Measurements from ENCODE around the gene CBFA2T3. TPM values are rescaled to one million over a fixed set of nuclear protein-coding genes. Genes with fewer than 3 reads are reported as not detected.

Gene CBFA2T3
- total and polyA plus RNA-seq, 2 donors: 11.2 to 19.1 TPM

DNA sequence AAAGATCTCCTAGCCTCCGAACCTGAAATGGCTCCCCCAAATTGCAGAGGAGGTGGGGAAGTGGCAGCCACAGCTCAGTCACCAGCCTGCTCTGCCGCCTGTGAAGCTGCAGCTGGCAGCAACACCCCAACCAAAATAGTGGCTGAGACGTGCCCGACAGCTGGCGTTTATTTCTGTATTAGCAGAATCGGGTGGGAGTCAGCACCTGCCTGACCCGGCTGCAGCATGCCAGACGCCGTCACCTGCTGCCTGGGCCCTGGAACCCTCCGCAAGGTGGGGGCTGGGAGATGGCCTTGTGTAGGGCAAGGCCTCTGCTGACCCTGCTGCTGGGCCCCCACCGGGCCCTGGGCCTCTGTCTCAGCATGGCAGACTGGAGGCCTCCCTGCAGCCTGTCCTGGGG, 93.1 kb downstream of the CBFA2T3 start:
- DNase-seq (ENCODE audit: low read depth in 6 of 9, low spot score in 9 of 9): no peak
- no peak overlapping the region for H3K27ac ChIP-seq (ENCODE audit: low read depth in 1 of 2, low read length in 1 of 2)
- peaks cover 0 to 4% of the 10 kb centered on the region in 2 donors for H3K4me1 ChIP-seq (ENCODE audit: control insufficient read depth in 2 of 2, insufficient read depth in 2 of 2, low read length in 2 of 2)
- peaks cover 0 to 4% of the 10 kb centered on the region in 2 donors for H3K9me3 ChIP-seq (ENCODE audit: control insufficient read depth in 2 of 2, insufficient read depth in 1 of 2, low read length in 1 of 2)
- H3K4me3 ChIP-seq (ENCODE audit: low read length in 2 of 2): no peak overlapping the region
- peaks cover 95 to 96% of the 10 kb centered on the region in 2 donors for H3K36me3 ChIP-seq (ENCODE audit: control insufficient read depth in 2 of 2, insufficient read depth in 2 of 2, low read length in 1 of 2)
- no peaks in the 10 kb centered on the region for H3K27me3 ChIP-seq (ENCODE audit: control insufficient read depth in 2 of 2, insufficient read depth in 1 of 2, low read length in 1 of 2)
- 96% methylated on average over 11 of the region's 11 CpGs for WGBS

DNA sequence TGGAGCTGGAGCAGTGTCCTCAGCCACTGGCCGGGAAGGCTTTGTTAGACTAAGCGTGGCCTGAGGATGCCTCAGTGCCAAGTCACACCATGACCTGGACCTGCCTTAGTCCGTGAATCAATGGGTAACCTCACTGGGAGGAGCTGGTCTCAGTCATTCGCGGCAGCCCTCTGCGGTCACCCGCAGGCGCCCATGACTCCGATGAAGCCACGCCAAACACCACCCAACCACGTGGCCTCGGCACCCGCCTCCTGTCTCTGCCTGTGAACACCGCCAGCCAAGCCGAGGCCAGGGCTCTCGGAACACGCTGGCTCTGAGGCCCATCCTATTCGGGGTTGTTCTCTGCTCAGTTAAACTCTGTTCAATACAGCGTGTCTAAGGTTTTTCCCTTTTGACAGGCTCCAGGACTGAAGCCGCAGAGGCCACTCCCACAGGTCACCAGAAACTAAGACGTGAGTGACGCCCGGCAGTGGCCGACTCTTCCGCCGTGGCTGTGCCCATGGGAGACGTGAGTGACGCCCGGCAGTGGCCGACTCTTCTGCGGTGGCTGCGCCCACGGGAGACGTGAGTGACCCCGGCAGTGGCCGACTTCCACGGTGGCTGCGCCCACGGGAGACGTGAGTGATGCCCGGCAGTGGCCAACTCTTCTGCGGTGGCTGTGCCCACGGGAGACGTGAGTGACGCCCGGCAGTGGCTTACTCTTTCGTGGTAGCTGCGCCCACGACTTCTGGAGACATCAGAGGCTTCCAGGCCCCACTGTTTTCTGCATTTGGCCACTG, 93.7 kb downstream of the CBFA2T3 start:
- H3K4me3 ChIP-seq (ENCODE audit: low read length in 2 of 2): no peak overlapping the region
- H3K27ac ChIP-seq (ENCODE audit: low read depth in 1 of 2, low read length in 1 of 2): no peak overlapping the region
- peaks cover 0 to 4% of the 10 kb centered on the region in 2 donors for H3K4me1 ChIP-seq (ENCODE audit: control insufficient read depth in 2 of 2, insufficient read depth in 2 of 2, low read length in 2 of 2)
- no peak for DNase-seq (ENCODE audit: low read depth in 6 of 9, low spot score in 9 of 9)
- 98% methylated on average over 49 of the region's 49 CpGs for WGBS
- no peaks in the 10 kb centered on the region for H3K27me3 ChIP-seq (ENCODE audit: control insufficient read depth in 2 of 2, insufficient read depth in 1 of 2, low read length in 1 of 2)
- peaks cover 97 to 98% of the 10 kb centered on the region in 2 donors for H3K36me3 ChIP-seq (ENCODE audit: control insufficient read depth in 2 of 2, insufficient read depth in 2 of 2, low read length in 1 of 2)
- H3K9me3 ChIP-seq (ENCODE audit: control insufficient read depth in 2 of 2, insufficient read depth in 1 of 2, low read length in 1 of 2): no peaks in the 10 kb centered on the region

DNA sequence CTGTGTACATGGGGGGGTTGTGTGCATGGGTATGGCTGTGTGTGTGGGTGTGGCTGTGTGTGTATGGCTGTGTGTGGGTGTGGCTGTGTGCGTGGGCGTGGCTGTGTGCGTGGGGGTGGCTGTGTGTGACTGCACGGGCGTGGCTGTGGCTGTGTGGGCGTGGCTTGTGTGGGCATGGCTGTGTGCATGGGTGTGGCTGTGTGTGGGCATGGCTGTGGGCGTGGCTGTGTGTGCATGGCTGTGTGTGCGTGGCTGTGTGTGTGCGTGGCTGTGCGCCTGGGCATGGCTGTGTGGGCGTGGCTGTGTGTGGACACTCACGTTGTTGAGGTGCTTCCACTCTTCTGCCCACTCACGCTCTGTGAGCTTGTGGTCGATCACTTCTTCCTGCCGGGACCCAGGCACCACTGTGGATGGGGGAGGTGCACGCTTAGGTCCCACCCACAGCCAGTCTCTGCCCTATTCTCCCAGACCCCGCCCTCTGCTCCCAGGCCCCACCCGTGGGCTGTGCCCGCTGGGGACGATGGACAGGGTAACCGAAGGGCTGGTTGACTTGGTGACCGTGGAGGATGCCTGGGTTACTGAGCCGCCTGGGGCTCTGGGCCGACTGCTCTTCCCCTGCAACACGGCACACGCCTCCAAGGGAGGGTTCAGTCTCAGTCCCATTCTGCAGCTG, 94.5 kb downstream of the CBFA2T3 start:
- 93% methylated on average over 26 of the region's 26 CpGs for WGBS
- H3K27ac ChIP-seq (ENCODE audit: low read depth in 1 of 2, low read length in 1 of 2): no peak overlapping the region
- peaks cover 0 to 4% of the 10 kb centered on the region in 2 donors for H3K4me1 ChIP-seq (ENCODE audit: control insufficient read depth in 2 of 2, insufficient read depth in 2 of 2, low read length in 2 of 2)
- no peaks in the 10 kb centered on the region for H3K9me3 ChIP-seq (ENCODE audit: control insufficient read depth in 2 of 2, insufficient read depth in 1 of 2, low read length in 1 of 2)
- no peak for DNase-seq (ENCODE audit: low read depth in 6 of 9, low spot score in 9 of 9)
- H3K36me3 ChIP-seq (ENCODE audit: control insufficient read depth in 2 of 2, insufficient read depth in 2 of 2, low read length in 1 of 2): peaks cover 98 to 99% of the 10 kb centered on the region in 2 donors
- H3K27me3 ChIP-seq (ENCODE audit: control insufficient read depth in 2 of 2, insufficient read depth in 1 of 2, low read length in 1 of 2): no peaks in the 10 kb centered on the region
- no peak overlapping the region for H3K4me3 ChIP-seq (ENCODE audit: low read length in 2 of 2)

GRCh38 chr16:88881675-88882357, 95.2 kb downstream of the CBFA2T3 start:
- Histone ChIP-seq H3K27me3 (ENCODE audit: control insufficient read depth in 2 of 2, insufficient read depth in 1 of 2, low read length in 1 of 2) (no peaks in the 10 kb centered on the region), H3K27ac (ENCODE audit: low read depth in 1 of 2, low read length in 1 of 2) (no peak overlapping the region), H3K4me1 (ENCODE audit: control insufficient read depth in 2 of 2, insufficient read depth in 2 of 2, low read length in 2 of 2) (peaks cover 0 to 4% of the 10 kb centered on the region in 2 donors), H3K4me3 (ENCODE audit: low read length in 2 of 2) (no peak overlapping the region), H3K36me3 (ENCODE audit: control insufficient read depth in 2 of 2, insufficient read depth in 2 of 2, low read length in 1 of 2) (peaks cover 97 to 100% of the 10 kb centered on the region in 2 donors), H3K9me3 (ENCODE audit: control insufficient read depth in 2 of 2, insufficient read depth in 1 of 2, low read length in 1 of 2) (no peaks in the 10 kb centered on the region)
- DNase-seq (ENCODE audit: low read depth in 6 of 9, low spot score in 9 of 9): no peak
- WGBS: 98% methylated on average over 27 of the region's 27 CpGs

DNA sequence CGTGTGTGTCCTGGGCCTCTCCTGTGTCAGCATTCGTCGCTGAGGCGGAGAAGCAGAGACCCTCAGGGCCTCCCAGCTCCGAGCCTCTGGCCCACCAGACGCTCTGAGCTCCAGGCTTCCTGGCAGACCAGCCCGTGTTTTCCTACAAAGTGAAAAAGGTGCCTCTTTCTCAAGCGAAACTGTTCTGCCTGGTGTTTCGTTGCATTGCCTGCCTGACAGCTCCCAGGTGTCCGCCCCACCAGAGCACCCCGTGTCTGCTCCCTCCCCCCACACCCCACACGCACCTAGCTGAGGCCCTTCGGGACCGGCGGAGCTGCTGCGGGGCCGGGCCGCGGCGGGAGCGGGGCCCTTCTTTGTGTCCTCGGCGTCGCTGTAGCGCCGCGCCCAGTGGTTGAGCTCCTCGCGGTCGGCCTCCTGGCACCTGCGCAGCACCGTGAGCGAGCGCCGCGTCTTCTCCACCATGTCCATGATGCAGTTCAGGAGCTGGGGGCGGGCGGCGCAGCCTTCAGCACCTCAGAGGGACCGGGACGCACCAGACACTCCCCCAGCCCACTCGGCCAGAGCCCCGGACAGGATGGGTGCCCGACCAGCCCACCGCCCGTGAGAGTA, 95.9 kb downstream of the CBFA2T3 start:
- no peak for DNase-seq (ENCODE audit: low read depth in 6 of 9, low spot score in 9 of 9)
- H3K36me3 ChIP-seq (ENCODE audit: control insufficient read depth in 2 of 2, insufficient read depth in 2 of 2, low read length in 1 of 2): peaks cover 97% of the 10 kb centered on the region in 2 donors
- H3K27me3 ChIP-seq (ENCODE audit: control insufficient read depth in 2 of 2, insufficient read depth in 1 of 2, low read length in 1 of 2): no peaks in the 10 kb centered on the region
- no peak overlapping the region for H3K4me3 ChIP-seq (ENCODE audit: low read length in 2 of 2)
- H3K4me1 ChIP-seq (ENCODE audit: control insufficient read depth in 2 of 2, insufficient read depth in 2 of 2, low read length in 2 of 2): peaks cover 0 to 4% of the 10 kb centered on the region in 2 donors
- WGBS: 95% methylated on average over 46 of the region's 46 CpGs
- no peaks in the 10 kb centered on the region for H3K9me3 ChIP-seq (ENCODE audit: control insufficient read depth in 2 of 2, insufficient read depth in 1 of 2, low read length in 1 of 2)
- H3K27ac ChIP-seq (ENCODE audit: low read depth in 1 of 2, low read length in 1 of 2): no peak overlapping the region

DNA sequence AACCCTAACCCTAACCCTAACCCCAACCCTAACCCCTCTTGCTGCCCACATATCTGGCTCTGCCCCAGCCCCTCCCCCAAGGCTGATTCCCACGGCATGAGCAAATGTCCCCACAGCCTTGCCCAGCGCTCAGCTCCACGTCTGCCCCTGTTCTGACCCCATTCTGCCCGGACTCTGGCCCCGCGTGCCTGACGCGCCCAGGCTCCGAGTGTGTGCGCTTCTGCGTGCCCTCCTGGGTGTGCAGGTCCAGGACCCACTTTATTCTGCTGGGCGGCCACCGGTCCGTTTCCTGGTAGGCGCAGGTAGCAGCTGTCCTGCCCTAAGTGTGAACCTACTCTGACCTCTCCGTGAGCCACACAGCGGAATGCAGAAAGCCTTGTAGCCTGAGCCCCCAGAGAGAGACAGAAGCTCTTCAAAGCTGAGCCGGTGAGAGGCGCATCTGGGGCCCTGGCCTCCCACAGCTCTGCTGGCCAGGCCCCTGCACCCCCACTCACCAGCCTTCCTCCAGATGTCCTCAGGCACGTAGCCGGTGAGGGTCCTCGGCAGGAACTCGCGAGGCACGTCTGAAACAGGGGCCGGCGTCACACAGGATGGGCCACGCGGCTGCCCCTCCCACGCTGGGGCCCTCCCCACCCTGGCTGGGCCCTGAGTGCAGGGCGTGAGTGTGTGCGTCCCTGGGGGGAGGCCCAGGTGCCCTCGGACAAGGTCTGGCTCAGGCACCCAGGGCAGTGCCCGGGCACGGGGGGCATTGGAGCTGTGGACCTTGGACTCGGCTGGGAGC, 96.6 kb downstream of the CBFA2T3 start:
- H3K27ac ChIP-seq (ENCODE audit: low read depth in 1 of 2, low read length in 1 of 2): no peak overlapping the region
- H3K4me1 ChIP-seq (ENCODE audit: control insufficient read depth in 2 of 2, insufficient read depth in 2 of 2, low read length in 2 of 2): peaks cover 0 to 4% of the 10 kb centered on the region in 2 donors
- H3K4me3 ChIP-seq (ENCODE audit: low read length in 2 of 2): no peak overlapping the region
- no peaks in the 10 kb centered on the region for H3K27me3 ChIP-seq (ENCODE audit: control insufficient read depth in 2 of 2, insufficient read depth in 1 of 2, low read length in 1 of 2)
- peaks cover 96 to 97% of the 10 kb centered on the region in 2 donors for H3K36me3 ChIP-seq (ENCODE audit: control insufficient read depth in 2 of 2, insufficient read depth in 2 of 2, low read length in 1 of 2)
- H3K9me3 ChIP-seq (ENCODE audit: control insufficient read depth in 2 of 2, insufficient read depth in 1 of 2, low read length in 1 of 2): no peaks in the 10 kb centered on the region
- no peak for DNase-seq (ENCODE audit: low read depth in 6 of 9, low spot score in 9 of 9)
- WGBS: 95% methylated on average over 36 of the region's 36 CpGs

GRCh38 chr16:88879788-88880055, 97.3 kb downstream of the CBFA2T3 start:
- Histone ChIP-seq H3K27me3 (ENCODE audit: control insufficient read depth in 2 of 2, insufficient read depth in 1 of 2, low read length in 1 of 2) (no peaks in the 10 kb centered on the region), H3K36me3 (ENCODE audit: control insufficient read depth in 2 of 2, insufficient read depth in 2 of 2, low read length in 1 of 2) (peaks cover 96 to 97% of the 10 kb centered on the region in 2 donors), H3K4me3 (ENCODE audit: low read length in 2 of 2) (no peak overlapping the region), H3K9me3 (ENCODE audit: control insufficient read depth in 2 of 2, insufficient read depth in 1 of 2, low read length in 1 of 2) (no peaks in the 10 kb centered on the region), H3K4me1 (ENCODE audit: control insufficient read depth in 2 of 2, insufficient read depth in 2 of 2, low read length in 2 of 2) (peaks cover 0 to 4% of the 10 kb centered on the region in 2 donors), H3K27ac (ENCODE audit: low read depth in 1 of 2, low read length in 1 of 2) (no peak overlapping the region)
- no peak for DNase-seq (ENCODE audit: low read depth in 6 of 9, low spot score in 9 of 9)
- 91% methylated on average over 11 of the region's 11 CpGs for WGBS

- Histone ChIP-seq H3K4me1 (ENCODE audit: control insufficient read depth in 2 of 2, insufficient read depth in 2 of 2, low read length in 2 of 2) (peaks cover 0 to 4% of the 10 kb centered on the region in 2 donors), H3K36me3 (ENCODE audit: control insufficient read depth in 2 of 2, insufficient read depth in 2 of 2, low read length in 1 of 2) (peaks cover 93 to 96% of the 10 kb centered on the region in 2 donors), H3K27ac (ENCODE audit: low read depth in 1 of 2, low read length in 1 of 2) (no peak overlapping the region), H3K9me3 (ENCODE audit: control insufficient read depth in 2 of 2, insufficient read depth in 1 of 2, low read length in 1 of 2) (no peaks in the 10 kb centered on the region), H3K4me3 (ENCODE audit: low read length in 2 of 2) (no peak overlapping the region), H3K27me3 (ENCODE audit: control insufficient read depth in 2 of 2, insufficient read depth in 1 of 2, low read length in 1 of 2) (no peaks in the 10 kb centered on the region)
- DNase-seq (ENCODE audit: low read depth in 6 of 9, low spot score in 9 of 9): no peak
- 93% methylated on average over 45 of the region's 45 CpGs for WGBS
Observed at GRCh38 chr16:88878967-88879787, 97.8 kb downstream of the CBFA2T3 start.

Data from thymus (tissue), 11 donors.